HL-60 (cell line): Measurements from ENCODE around the gene PEAK3.
A peak's percentile ranks its signal among the peaks of the same experiment; 100 is the strongest.

ENCODE experiments used
- DNase-seq, 2 experiments: peaks; one replicate each; pipeline ENCODE4 v3.0.0-alpha.2; 2010 to 2020; ENCODE audit warnings: low read depth in 1 of 2, low spot score in 1 of 2
- H3K27ac ChIP-seq: fragments of 250-450 bp; sonication (Bioruptor Pico); replicated peaks from 2 replicates; pipeline ENCODE4 v1.5.1; 2020; ENCODE audit warnings: mild to moderate bottlenecking, moderate library complexity
- H3K27me3 ChIP-seq: fragments of 250-450 bp; sonication (Bioruptor Pico); 2 replicates; pipeline ENCODE4 v1.5.1; 2021; ENCODE audit warnings: mild to moderate bottlenecking, moderate library complexity; ENCODE audit not compliant: insufficient read depth, poor library complexity, severe bottlenecking
- H3K4me3 ChIP-seq: replicated peaks from 2 replicates; pipeline ENCODE4 v1.5.1; 2011; ENCODE audit warnings: mild to moderate bottlenecking, control low read depth, low read length; ENCODE audit not compliant: insufficient read depth
- CTCF ChIP-seq: IDR thresholded peaks from one replicate; pipeline ENCODE4 v1.5.1; 2011; ENCODE audit warnings: low read length, control low read depth, inconsistent platforms; ENCODE audit not compliant: insufficient read depth
- GABPA ChIP-seq: IDR thresholded peaks from 2 replicates; pipeline ENCODE4 v1.6.1; 2012; ENCODE audit warnings: low read depth
- POLR2AphosphoS5 ChIP-seq: IDR thresholded peaks from 2 replicates; pipeline ENCODE4 v1.6.1; 2012; ENCODE audit warnings: low read depth
- REST ChIP-seq: IDR thresholded peaks from 2 replicates; pipeline ENCODE4 v1.6.1; 2012; ENCODE audit warnings: low read depth; ENCODE audit not compliant: insufficient replicate concordance
- SPI1 ChIP-seq: IDR thresholded peaks from 2 replicates; pipeline ENCODE4 v1.6.1; 2012; ENCODE audit warnings: low read depth, mild to moderate bottlenecking, borderline replicate concordance

PEAK3 gene

GRCh38 chr19:2309734-2310362, 27.9 kb upstream of the PEAK3 start:
- peaks cover 22% of the 10 kb centered on the region for H3K27me3 ChIP-seq
- DNase-seq, result no peak
- no peak overlapping the region for H3K27ac ChIP-seq
- TF ChIP-seq SPI1 (no peak), REST (no peak), CTCF (no peak), GABPA (no peak), POLR2AphosphoS5 (no peak)
- H3K4me3 ChIP-seq, result no peak overlapping the region

GRCh38 chr19:2308114-2308556, 26.2 kb upstream of the PEAK3 start, which contains the start of gene LINGO3:
Gene LINGO3 (minus strand): TSS chr19:2308154. CDS start chr19:2291776, 16,378 bp downstream.
- no peak for DNase-seq

More at GRCh38 chr19:2308114-2308556, 26.2 kb upstream of the PEAK3 start, which contains the start of gene LINGO3:
- no peak within 1 kb of the TSS for H3K27ac ChIP-seq
- TF ChIP-seq REST (no peak), SPI1 (no peak), POLR2AphosphoS5 (no peak), GABPA (no peak), CTCF (no peak)
- H3K4me3 ChIP-seq, result peak within 1 kb of the TSS; percentile 26
- H3K27me3 ChIP-seq, result peaks cover 23% of the 10 kb centered on the region
